Panc1 (cell line): ENCODE measurements around the gene FGL2. TPM values are rescaled to one million over a fixed set of nuclear protein-coding genes. Genes with fewer than 3 reads are reported as not detected.

Experiments
- ATAC-seq: fragments of 200-7000 bp; cut with Tn5 transposase; 2 replicates; pipeline ENCODE4 v1.9.1; 2020; ENCODE audit warnings: mild to moderate bottlenecking, moderate library complexity
- BruUV-seq: library from RNA; stranded (reverse); fragments of 400-500 nt; replicated peaks from 2 replicates; lab custom pipeline; 2021; lab: Mats Ljungman, UMichigan
- CTCF ChIA-PET: fragments of 300-600 bp; sonication (Branson Sonifier 250); formaldehyde crosslinking; loops from one replicate; lab custom pipeline; 2022; ENCODE audit warnings: antibody characterized with exemption; lab: Charles Lee
- POLR2A ChIA-PET: fragments of 300-600 bp; sonication (Branson Sonifier 250); formaldehyde crosslinking; loops from one replicate; lab custom pipeline; 2022; ENCODE audit warnings: antibody characterized with exemption; lab: Charles Lee
- DNase-seq: peaks from one replicate; pipeline ENCODE4 v3.0.0-alpha.2; 2010; ENCODE audit warnings: low read depth, low spot score
- H3K27ac ChIP-seq: 2 replicates; pipeline ENCODE4 v1.5.1; 2011; ENCODE audit warnings: mild to moderate bottlenecking, low read length, inconsistent platforms
- H3K27me3 ChIP-seq: fragments of 200-500 bp; sonication (Bioruptor generic); 2 replicates; pipeline ENCODE4 v1.6.0; 2014; ENCODE audit warnings: low read length, inconsistent platforms; ENCODE audit not compliant: control insufficient read depth, insufficient read depth
- H3K36me3 ChIP-seq: fragments of 200-500 bp; sonication (Bioruptor generic); 2 replicates; pipeline ENCODE4 v1.5.1; 2014; ENCODE audit warnings: inconsistent platforms, mild to moderate bottlenecking, low read length, moderate library complexity; ENCODE audit not compliant: control insufficient read depth, insufficient read depth
- H3K4me1 ChIP-seq: 2 replicates; pipeline ENCODE4 v1.5.1; 2011; ENCODE audit warnings: inconsistent platforms, mild to moderate bottlenecking, low read length, moderate library complexity; ENCODE audit not compliant: control insufficient read depth, insufficient read depth
- H3K4me3 ChIP-seq, 2 experiments: 2 replicates each; pipeline ENCODE4 v1.5.1; 2011 to 2012; ENCODE audit warnings: low read depth in 2 of 2, low read length in 2 of 2, mild to moderate bottlenecking in 2 of 2, inconsistent platforms in 1 of 2, moderate library complexity in 1 of 2
- H3K9me3 ChIP-seq: fragments of 200-500 bp; sonication (Bioruptor generic); 2 replicates; pipeline ENCODE4 v1.5.1; 2014; ENCODE audit warnings: low read depth, mild to moderate bottlenecking, inconsistent platforms, low read length, moderate library complexity; ENCODE audit not compliant: control insufficient read depth, insufficient read depth
- POLR2AphosphoS5 ChIP-seq: IDR thresholded peaks from 2 replicates; pipeline ENCODE4 v1.6.1; 2012; ENCODE audit warnings: mild to moderate bottlenecking, low read depth, low read length, moderate library complexity
- SIN3A ChIP-seq: IDR thresholded peaks from 2 replicates; pipeline ENCODE4 v1.6.1; 2012; ENCODE audit warnings: low read depth, mild to moderate bottlenecking, low read length, moderate library complexity, borderline replicate concordance; ENCODE audit not compliant: insufficient read depth
- TCF7L2 ChIP-seq: IDR thresholded peaks from 2 replicates; pipeline ENCODE4 v1.6.1; 2011; ENCODE audit warnings: mild to moderate bottlenecking, low read depth, low read length, inconsistent platforms
- in situ Hi-C: cut with HindIII; loops from 2 replicates; pipeline ENCODE4 v1.10.0; 2016; ENCODE audit warnings: low sequenced_read_pairs, low pct_unique_long_range_greater_than_20kb
- intact Hi-C: fragments of 100-400 bp; cut with micrococcal nuclease; formaldehyde crosslinking; loops from one replicate; pipeline ENCODE4 v1.10.0; 2022; ENCODE audit not compliant: unreplicated experiment
- total RNA-seq: library from RNA; stranded (reverse); gene quantifications from one replicate; pipeline ENCODE4 v1.2.1, GENCODE V29; 2021; ENCODE audit not compliant: unreplicated experiment
- TF ChIP-seq, protein P1 (sequence below): fragments of 450-650 bp; IDR thresholded peaks from 2 replicates; pipeline ENCODE4 v1.5.1; 2017; ENCODE audit warnings: mild to moderate bottlenecking
- TF ChIP-seq, protein P2 (sequence below), 2 experiments: IDR thresholded peaks; 2 replicates each; pipeline ENCODE4 v1.6.1; 2011 to 2012; ENCODE audit warnings: low read depth in 2 of 2, control low read depth in 1 of 2, low read length in 1 of 2, mild to moderate bottlenecking in 1 of 2, moderate library complexity in 1 of 2; ENCODE audit not compliant: insufficient read depth in 1 of 2

Gene FGL2
- total RNA-seq, 1 experiment from 2014 or later = not detected

DNA sequence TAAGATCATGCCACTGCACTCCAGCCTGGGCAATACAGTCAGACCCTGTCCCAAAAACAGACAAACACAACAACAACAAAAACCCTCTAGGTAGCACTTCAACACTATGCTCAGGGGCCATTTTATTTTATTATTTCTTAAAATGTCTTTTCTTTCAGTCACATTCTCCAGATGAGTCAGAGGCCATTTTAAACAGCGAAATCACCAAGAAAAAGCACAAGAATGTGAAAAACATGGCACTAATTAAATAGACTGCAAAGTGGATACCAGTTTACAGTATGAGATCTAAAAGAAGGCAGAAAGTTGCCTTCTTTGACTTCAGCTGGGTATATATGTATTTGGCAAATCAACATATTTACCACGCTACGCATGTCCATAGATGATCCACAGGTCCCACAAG, 6.1 kb upstream of the FGL2 start:
- no peak overlapping the region for H3K4me3 ChIP-seq
- TF ChIP-seq, protein P1, sequence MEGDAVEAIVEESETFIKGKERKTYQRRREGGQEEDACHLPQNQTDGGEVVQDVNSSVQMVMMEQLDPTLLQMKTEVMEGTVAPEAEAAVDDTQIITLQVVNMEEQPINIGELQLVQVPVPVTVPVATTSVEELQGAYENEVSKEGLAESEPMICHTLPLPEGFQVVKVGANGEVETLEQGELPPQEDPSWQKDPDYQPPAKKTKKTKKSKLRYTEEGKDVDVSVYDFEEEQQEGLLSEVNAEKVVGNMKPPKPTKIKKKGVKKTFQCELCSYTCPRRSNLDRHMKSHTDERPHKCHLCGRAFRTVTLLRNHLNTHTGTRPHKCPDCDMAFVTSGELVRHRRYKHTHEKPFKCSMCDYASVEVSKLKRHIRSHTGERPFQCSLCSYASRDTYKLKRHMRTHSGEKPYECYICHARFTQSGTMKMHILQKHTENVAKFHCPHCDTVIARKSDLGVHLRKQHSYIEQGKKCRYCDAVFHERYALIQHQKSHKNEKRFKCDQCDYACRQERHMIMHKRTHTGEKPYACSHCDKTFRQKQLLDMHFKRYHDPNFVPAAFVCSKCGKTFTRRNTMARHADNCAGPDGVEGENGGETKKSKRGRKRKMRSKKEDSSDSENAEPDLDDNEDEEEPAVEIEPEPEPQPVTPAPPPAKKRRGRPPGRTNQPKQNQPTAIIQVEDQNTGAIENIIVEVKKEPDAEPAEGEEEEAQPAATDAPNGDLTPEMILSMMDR = no peak
- TF ChIP-seq TCF7L2 (no peak), SIN3A (no peak), POLR2AphosphoS5 (no peak)
- TF ChIP-seq, protein P2, sequence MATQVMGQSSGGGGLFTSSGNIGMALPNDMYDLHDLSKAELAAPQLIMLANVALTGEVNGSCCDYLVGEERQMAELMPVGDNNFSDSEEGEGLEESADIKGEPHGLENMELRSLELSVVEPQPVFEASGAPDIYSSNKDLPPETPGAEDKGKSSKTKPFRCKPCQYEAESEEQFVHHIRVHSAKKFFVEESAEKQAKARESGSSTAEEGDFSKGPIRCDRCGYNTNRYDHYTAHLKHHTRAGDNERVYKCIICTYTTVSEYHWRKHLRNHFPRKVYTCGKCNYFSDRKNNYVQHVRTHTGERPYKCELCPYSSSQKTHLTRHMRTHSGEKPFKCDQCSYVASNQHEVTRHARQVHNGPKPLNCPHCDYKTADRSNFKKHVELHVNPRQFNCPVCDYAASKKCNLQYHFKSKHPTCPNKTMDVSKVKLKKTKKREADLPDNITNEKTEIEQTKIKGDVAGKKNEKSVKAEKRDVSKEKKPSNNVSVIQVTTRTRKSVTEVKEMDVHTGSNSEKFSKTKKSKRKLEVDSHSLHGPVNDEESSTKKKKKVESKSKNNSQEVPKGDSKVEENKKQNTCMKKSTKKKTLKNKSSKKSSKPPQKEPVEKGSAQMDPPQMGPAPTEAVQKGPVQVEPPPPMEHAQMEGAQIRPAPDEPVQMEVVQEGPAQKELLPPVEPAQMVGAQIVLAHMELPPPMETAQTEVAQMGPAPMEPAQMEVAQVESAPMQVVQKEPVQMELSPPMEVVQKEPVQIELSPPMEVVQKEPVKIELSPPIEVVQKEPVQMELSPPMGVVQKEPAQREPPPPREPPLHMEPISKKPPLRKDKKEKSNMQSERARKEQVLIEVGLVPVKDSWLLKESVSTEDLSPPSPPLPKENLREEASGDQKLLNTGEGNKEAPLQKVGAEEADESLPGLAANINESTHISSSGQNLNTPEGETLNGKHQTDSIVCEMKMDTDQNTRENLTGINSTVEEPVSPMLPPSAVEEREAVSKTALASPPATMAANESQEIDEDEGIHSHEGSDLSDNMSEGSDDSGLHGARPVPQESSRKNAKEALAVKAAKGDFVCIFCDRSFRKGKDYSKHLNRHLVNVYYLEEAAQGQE (IDR thresholded peaks at IDR 0.05; ENCODE audit: insufficient read depth in 1 of 2, low read depth in 2 of 2, low read length in 1 of 2) = no peak
- H3K27ac ChIP-seq = no peak overlapping the region
- H3K4me1 ChIP-seq = no peaks in the 10 kb centered on the region
- no peaks in the 10 kb centered on the region for H3K36me3 ChIP-seq
- ChIA-PET POLR2A (no interaction called here), CTCF (no interaction called here)
- no peak for ATAC-seq
- intact Hi-C loops = no loop called here
- BruUV-seq = no TSS peak
- H3K9me3 ChIP-seq = no peaks in the 10 kb centered on the region
- in situ Hi-C loops = no loop called here
- H3K27me3 ChIP-seq = no peaks in the 10 kb centered on the region; the same call in 1 of the 2 replicates
- no peak for DNase-seq

DNA sequence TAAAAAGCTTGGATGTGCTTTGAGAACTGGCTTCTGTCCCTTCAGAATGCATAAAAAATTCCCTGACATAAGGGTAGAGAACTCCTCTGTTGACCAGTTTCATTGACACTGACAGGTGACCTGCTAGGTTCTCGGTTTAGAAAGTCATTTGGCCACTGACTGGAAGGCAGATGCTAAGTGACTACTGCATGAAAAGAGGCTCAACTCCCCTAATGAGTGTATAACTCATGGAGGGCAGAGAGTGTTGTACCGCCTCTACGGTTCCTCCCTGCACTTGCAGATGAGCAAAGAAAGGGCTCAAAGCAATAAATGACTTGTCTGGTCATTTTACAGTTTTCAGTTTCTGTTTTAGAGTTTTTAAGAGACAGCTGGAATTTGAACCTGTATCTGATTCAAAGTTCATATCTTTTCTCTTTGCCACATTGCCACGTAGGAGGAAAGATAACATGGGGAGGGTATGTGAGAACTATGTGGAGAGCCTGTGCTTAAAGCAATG, 2.9 kb upstream of the FGL2 start:
- CTCF ChIA-PET = no interaction called here
- H3K27ac ChIP-seq = no peak overlapping the region
- in situ Hi-C loops (no loop called here), intact Hi-C loops (no loop called here)
- no peak for DNase-seq
- no TSS peak for BruUV-seq
- TF ChIP-seq, protein P1 = no peak
- no peak for TF ChIP-seq TCF7L2
- TF ChIP-seq, protein P2 (IDR thresholded peaks at IDR 0.05; ENCODE audit: insufficient read depth in 1 of 2, low read depth in 2 of 2, low read length in 1 of 2) = no peak
- TF ChIP-seq POLR2AphosphoS5 = no peak
- TF ChIP-seq SIN3A = no peak
- POLR2A ChIA-PET = no interaction called here
- H3K36me3 ChIP-seq = no peaks in the 10 kb centered on the region
- no peaks in the 10 kb centered on the region for H3K4me1 ChIP-seq
- no peak for ATAC-seq
- no peaks in the 10 kb centered on the region for H3K9me3 ChIP-seq
- peaks cover 2% of the 10 kb centered on the region; the same call in 1 of the 2 replicates for H3K27me3 ChIP-seq
- no peak overlapping the region for H3K4me3 ChIP-seq
